PC-9 (cell line): Measurements from ENCODE around the gene EVL. TPM values are rescaled to one million over a fixed set of nuclear protein-coding genes. Genes with fewer than 3 reads are reported as not detected.

Source experiments
- BruUV-seq: library from RNA; stranded (reverse); fragments of 400-500 nt; replicated peaks from 2 replicates; lab custom pipeline; 2021; lab: Mats Ljungman, UMichigan
- CTCF ChIA-PET: fragments of 300-600 bp; sonication (Branson Sonifier 250); formaldehyde crosslinking; loops from one replicate; lab custom pipeline; 2022; ENCODE audit warnings: antibody characterized with exemption; lab: Charles Lee
- POLR2A ChIA-PET: fragments of 300-600 bp; sonication (Branson Sonifier 250); formaldehyde crosslinking; loops from one replicate; lab custom pipeline; 2022; ENCODE audit warnings: antibody characterized with exemption; ENCODE audit not compliant: unreplicated experiment; lab: Charles Lee
- DNase-seq, 2 experiments: peaks; one replicate each; pipeline versions ENCODE4 v3.0.0 to v3.0.0-alpha.2; 2015 to 2022; ENCODE audit warnings: mixed read lengths in 1 of 2
- H2AFZ ChIP-seq: fragments of 200-600 bp; sonication (generic); 2 replicates; pipeline ENCODE4 v1.8.1; 2017; ENCODE audit warnings: antibody characterized with exemption
- H3F3A ChIP-seq: fragments of 200-600 bp; sonication (generic); 2 replicates; pipeline ENCODE4 v1.8.1; 2017; ENCODE audit warnings: antibody characterized with exemption, mild to moderate bottlenecking, low read depth; ENCODE audit not compliant: insufficient read depth
- H3K27ac ChIP-seq: fragments of 200-600 bp; sonication (generic); 2 replicates; pipeline ENCODE4 v1.6.1; 2016; ENCODE audit warnings: mixed run types
- H3K27me3 ChIP-seq: fragments of 200-600 bp; sonication (generic); 2 replicates; pipeline ENCODE4 v1.6.1; 2016; ENCODE audit warnings: low read depth, mixed run types; ENCODE audit not compliant: insufficient read depth
- H3K36me3 ChIP-seq: fragments of 200-600 bp; sonication (generic); 2 replicates; pipeline ENCODE4 v1.6.1; 2016; ENCODE audit warnings: low read depth, mixed run types
- H3K4me1 ChIP-seq: fragments of 200-600 bp; sonication (generic); replicated peaks from 2 replicates; pipeline ENCODE4 v1.6.1; 2016; ENCODE audit warnings: mixed run types; ENCODE audit not compliant: insufficient read depth
- H3K4me2 ChIP-seq: fragments of 200-600 bp; sonication (generic); 2 replicates; pipeline ENCODE4 v1.6.1; 2017; ENCODE audit warnings: mixed run types
- H3K4me3 ChIP-seq: fragments of 200-600 bp; sonication (generic); 2 replicates; pipeline ENCODE4 v1.6.1; 2016; ENCODE audit warnings: mixed run types
- H3K79me2 ChIP-seq: fragments of 200-600 bp; sonication (generic); 2 replicates; pipeline ENCODE4 v1.6.1; 2017; ENCODE audit warnings: low read depth, mixed run types
- H3K9me2 ChIP-seq: fragments of 200-600 bp; sonication (generic); 2 replicates; pipeline ENCODE4 v1.8.1; 2017; ENCODE audit warnings: mild to moderate bottlenecking; ENCODE audit not compliant: insufficient read depth
- H3K9me3 ChIP-seq: fragments of 200-600 bp; sonication (generic); 2 replicates; pipeline ENCODE4 v1.8.1; 2016; ENCODE audit warnings: low read depth; ENCODE audit not compliant: insufficient read depth
- H4K20me1 ChIP-seq: fragments of 200-600 bp; sonication (generic); 2 replicates; pipeline ENCODE4 v1.8.1; 2017; ENCODE audit not compliant: insufficient read depth
- CTCF ChIP-seq: fragments of 200-600 bp; sonication (generic); conservative IDR thresholded peaks from 2 replicates; pipeline ENCODE4 v1.6.1; 2017; ENCODE audit warnings: mixed run types, antibody characterized with exemption, mild to moderate bottlenecking, moderate library complexity
- EZH2 ChIP-seq: fragments of 200-600 bp; sonication (generic); IDR thresholded peaks from 2 replicates; pipeline ENCODE4 v1.8.0; 2017; ENCODE audit warnings: antibody characterized with exemption, low read depth
- intact Hi-C: fragments of 100-400 bp; cut with micrococcal nuclease; formaldehyde crosslinking; loops from one replicate; pipeline ENCODE4 v1.10.0; 2022; ENCODE audit not compliant: unreplicated experiment
- total RNA-seq: library from RNA; stranded (reverse); gene quantifications from 2 replicates; pipeline ENCODE4 v1.2.3, GENCODE V29; 2021

Gene EVL
- total RNA-seq, 1 experiment from 2014 or later, result 5.9 TPM

DNA sequence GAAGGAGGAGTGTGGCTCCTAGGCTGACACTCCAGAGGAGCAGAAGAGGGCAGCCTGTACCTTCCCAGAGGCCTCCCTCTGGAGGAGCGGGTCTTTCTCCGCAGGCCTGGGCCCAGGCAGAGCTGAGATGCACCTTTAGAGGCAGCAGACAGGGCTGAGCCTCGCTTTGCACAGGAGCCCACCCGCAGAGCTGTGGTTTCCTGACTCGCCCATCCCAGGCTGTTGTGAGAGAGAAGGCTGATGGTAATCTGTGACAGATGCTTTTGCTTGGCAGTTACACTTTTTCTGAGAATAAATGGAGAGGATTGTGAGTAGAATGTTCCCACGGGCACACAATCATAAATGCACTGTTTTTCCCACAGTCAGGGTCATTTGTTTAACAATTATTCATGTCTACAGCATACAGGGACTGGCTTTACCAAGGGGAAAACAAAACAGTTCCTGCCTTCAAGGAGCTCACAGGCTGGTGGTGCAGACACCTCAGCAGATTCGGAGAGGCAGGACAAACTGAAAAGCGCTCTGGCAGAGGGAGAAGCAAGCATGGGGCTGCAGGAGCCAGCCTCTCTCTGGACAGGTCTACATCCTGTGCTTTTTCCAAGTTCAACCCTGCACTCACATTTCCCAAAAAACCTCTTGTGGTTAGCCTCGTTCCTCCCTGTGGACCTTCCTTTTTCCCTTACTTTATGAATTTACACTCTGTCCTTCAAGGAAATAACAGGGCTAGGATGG, 13.9 kb downstream of the EVL start:
- Histone ChIP-seq H3K9me2 (no peaks in the 10 kb centered on the region), H4K20me1 (no peaks in the 10 kb centered on the region), H3K27me3 (no peaks in the 10 kb centered on the region), H3K4me3 (no peak overlapping the region), H3F3A (no peaks in the 10 kb centered on the region), H3K9me3 (no peaks in the 10 kb centered on the region), H3K4me1 (no peaks in the 10 kb centered on the region; the same call in none of the 2 replicates), H3K36me3 (no peaks in the 10 kb centered on the region), H3K27ac (no peak overlapping the region), H2AFZ (no peak overlapping the region), H3K79me2 (no peaks in the 10 kb centered on the region), H3K4me2 (no peak overlapping the region)
- CTCF ChIA-PET, result no interaction called here
- DNase-seq, result no peak
- POLR2A ChIA-PET, result no interaction called here
- intact Hi-C loops, result loop anchor here (10.0 kb wide), 1 partner anchor 296 kb away; the partner anchor contains the start of gene WDR25
- no peak for TF ChIP-seq EZH2
- no peak for TF ChIP-seq CTCF
- BruUV-seq, result no TSS peak

DNA sequence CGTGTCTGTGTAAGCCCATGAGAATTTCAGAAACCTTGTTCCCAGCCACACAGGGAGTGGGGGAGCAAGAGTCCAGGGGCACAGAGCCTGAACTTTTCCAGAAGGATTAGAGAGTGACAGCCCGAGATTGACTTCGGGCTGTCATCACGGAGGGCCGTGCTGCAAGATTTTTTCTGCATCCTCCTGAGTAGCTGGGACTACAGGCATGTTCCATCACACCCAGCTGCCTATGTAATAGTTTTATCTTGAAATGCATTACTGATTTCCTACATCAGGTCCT, 14.4 kb downstream of the EVL start:
- H3K36me3 ChIP-seq, result no peaks in the 10 kb centered on the region
- no TSS peak for BruUV-seq
- H3K27me3 ChIP-seq, result no peaks in the 10 kb centered on the region
- H3K79me2 ChIP-seq, result no peaks in the 10 kb centered on the region
- CTCF ChIA-PET, result no interaction called here
- H3K4me3 ChIP-seq, result no peak overlapping the region
- no peaks in the 10 kb centered on the region; the same call in none of the 2 replicates for H3K4me1 ChIP-seq
- H4K20me1 ChIP-seq, result no peaks in the 10 kb centered on the region
- POLR2A ChIA-PET, result no interaction called here
- TF ChIP-seq CTCF (no peak), EZH2 (no peak)
- H3K9me2 ChIP-seq, result no peaks in the 10 kb centered on the region
- H3K9me3 ChIP-seq, result no peaks in the 10 kb centered on the region
- intact Hi-C loops, result loop anchor here (10.0 kb wide), 1 partner anchor 295 kb away; the partner anchor contains the start of gene WDR25
- H3K27ac ChIP-seq, result no peak overlapping the region
- H3F3A ChIP-seq, result no peaks in the 10 kb centered on the region
- no peak overlapping the region for H2AFZ ChIP-seq
- H3K4me2 ChIP-seq, result no peak overlapping the region
- DNase-seq, result no peak

DNA sequence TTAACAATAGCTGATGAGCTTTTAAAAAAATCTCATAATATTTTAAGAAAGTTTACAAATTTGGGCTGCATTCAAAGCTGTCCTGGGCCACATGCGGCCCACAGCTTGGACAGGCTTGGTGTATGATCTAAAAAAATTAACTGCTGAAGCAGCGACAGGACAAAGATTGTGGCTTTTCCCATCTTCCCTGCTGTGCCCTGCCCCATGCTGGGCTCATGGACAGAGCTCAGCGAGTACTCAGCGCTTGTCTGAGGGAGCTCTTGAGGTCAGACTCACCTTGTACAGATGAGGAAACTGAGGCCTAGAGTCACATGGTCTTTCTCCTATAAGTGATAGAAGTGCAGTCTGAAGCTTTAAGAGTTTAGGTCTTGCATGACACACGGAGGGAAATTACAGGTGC, 15.0 kb downstream of the EVL start:
- intact Hi-C loops, result no loop called here
- DNase-seq, result no peak

More for the DNA sequence above, 15.0 kb downstream of the EVL start:
- Histone ChIP-seq H2AFZ (no peak overlapping the region), H3K4me1 (no peaks in the 10 kb centered on the region; the same call in none of the 2 replicates), H3K9me2 (no peaks in the 10 kb centered on the region), H3K4me3 (no peak overlapping the region), H3K27me3 (no peaks in the 10 kb centered on the region), H3K36me3 (no peaks in the 10 kb centered on the region), H3K4me2 (no peak overlapping the region), H3K27ac (no peak overlapping the region), H4K20me1 (no peaks in the 10 kb centered on the region), H3K9me3 (no peaks in the 10 kb centered on the region), H3K79me2 (no peaks in the 10 kb centered on the region), H3F3A (no peaks in the 10 kb centered on the region)
- BruUV-seq, result no TSS peak
- ChIA-PET CTCF (no interaction called here), POLR2A (no interaction called here)
- TF ChIP-seq CTCF (no peak), EZH2 (no peak)
